Astrocyte of the cerebellum (primary cell): ENCODE data around the gene SERPINB12.

ENCODE experiments used
- DNase-seq: peaks from one replicate; pipeline ENCODE4 v3.0.0-alpha.2; 2011; ENCODE audit warnings: low read depth
- H3K4me3 ChIP-seq: 2 replicates; pipeline ENCODE4 v1.5.1; 2011; ENCODE audit warnings: mild to moderate bottlenecking, low read depth, low read length, moderate library complexity
- in situ Hi-C: cut with HindIII; loops from 2 replicates; pipeline ENCODE4 v1.10.0; 2017; ENCODE audit warnings: low sequenced_read_pairs
- TF ChIP-seq, protein P1 (sequence below): IDR thresholded peaks from 2 replicates; pipeline ENCODE4 v1.5.1; 2012; ENCODE audit warnings: low read length, low read depth, moderate library complexity, mild to moderate bottlenecking; ENCODE audit errors: missing control alignments

The SERPINB12 gene

DNA sequence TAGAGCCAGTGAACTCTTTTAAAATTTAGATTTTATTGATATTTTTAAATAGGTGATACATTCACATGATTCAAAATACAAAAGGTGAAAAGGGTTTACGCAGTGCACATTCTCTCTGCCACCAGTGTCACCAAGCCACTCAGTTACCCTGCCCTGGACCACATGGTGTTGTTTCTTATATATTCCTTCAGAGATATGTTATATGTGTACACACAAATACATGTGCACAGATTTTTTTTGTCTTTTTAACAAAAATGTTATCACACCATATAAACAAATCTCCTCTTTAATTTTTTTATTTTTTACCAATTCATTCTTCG, 75.7 kb downstream of the SERPINB12 start:
- in situ Hi-C loops = no loop called here
- no peak overlapping the region for H3K4me3 ChIP-seq
- TF ChIP-seq, protein P1, sequence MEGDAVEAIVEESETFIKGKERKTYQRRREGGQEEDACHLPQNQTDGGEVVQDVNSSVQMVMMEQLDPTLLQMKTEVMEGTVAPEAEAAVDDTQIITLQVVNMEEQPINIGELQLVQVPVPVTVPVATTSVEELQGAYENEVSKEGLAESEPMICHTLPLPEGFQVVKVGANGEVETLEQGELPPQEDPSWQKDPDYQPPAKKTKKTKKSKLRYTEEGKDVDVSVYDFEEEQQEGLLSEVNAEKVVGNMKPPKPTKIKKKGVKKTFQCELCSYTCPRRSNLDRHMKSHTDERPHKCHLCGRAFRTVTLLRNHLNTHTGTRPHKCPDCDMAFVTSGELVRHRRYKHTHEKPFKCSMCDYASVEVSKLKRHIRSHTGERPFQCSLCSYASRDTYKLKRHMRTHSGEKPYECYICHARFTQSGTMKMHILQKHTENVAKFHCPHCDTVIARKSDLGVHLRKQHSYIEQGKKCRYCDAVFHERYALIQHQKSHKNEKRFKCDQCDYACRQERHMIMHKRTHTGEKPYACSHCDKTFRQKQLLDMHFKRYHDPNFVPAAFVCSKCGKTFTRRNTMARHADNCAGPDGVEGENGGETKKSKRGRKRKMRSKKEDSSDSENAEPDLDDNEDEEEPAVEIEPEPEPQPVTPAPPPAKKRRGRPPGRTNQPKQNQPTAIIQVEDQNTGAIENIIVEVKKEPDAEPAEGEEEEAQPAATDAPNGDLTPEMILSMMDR = no peak
- DNase-seq = no peak
